HG03354 (cell line): ENCODE measurements around the gene MAD2L1.

Experiments
- ATAC-seq: cut with Tn5 transposase; IDR thresholded peaks from one replicate; pipeline ENCODE4 v1.9.1; 2021; ENCODE audit warnings: mild to moderate bottlenecking; ENCODE audit not compliant: unreplicated experiment, poor library complexity, severe bottlenecking

Gene MAD2L1

GRCh38 chr4:120062663-120063195 is 3.9 kb downstream of the MAD2L1 start:
- no peak for ATAC-seq

- no peak for ATAC-seq
Measured at GRCh38 chr4:120059036-120059435, 7.6 kb downstream of the MAD2L1 start.

GRCh38 chr4:120057416-120057815 is 9.2 kb downstream of the MAD2L1 start:
- ATAC-seq: no peak

DNA sequence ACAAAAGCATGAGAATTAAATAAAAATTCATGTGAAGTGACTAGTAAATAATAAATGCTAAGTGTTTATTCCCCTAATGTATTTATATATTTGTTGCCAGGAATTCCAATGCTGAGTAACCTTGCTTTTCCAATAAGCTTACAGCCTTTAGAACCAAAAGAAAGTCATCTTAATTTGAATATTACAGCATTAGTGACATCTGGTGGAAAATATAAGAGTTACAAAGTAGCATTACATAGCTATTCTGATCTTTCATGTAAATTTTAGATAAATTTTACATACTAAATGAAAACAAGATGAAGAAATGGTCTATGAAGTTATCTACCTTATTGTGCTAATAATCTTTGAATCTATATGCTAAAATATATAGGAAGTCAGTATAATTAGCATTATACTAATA is 10.4 kb downstream of the MAD2L1 start:
- ATAC-seq: peak; percentile 41

DNA sequence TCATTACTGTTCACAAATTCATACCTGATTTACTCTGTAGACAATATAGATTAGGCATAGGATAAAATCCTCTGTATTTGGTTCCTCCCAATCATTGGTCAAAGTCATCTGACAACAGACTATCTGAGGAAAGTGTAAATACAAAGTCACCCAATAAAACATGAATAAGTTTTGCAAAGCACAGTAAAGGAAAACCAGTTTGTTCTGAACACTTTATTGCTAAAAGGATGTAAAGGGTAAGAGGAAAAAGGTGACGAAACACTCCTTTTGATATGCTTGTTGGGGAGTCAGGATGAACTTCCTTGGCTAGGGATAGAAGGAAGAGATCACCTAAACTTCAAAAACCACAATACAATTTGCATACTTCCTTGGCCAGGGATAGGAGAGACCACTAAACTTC is 10.9 kb downstream of the MAD2L1 start:
- no peak for ATAC-seq

GRCh38 chr4:120055162-120055561 is 11.5 kb downstream of the MAD2L1 start:
- ATAC-seq: no peak

- ATAC-seq: peak; percentile 69
Measured at GRCh38 chr4:120053911-120054310, 12.7 kb downstream of the MAD2L1 start.

DNA sequence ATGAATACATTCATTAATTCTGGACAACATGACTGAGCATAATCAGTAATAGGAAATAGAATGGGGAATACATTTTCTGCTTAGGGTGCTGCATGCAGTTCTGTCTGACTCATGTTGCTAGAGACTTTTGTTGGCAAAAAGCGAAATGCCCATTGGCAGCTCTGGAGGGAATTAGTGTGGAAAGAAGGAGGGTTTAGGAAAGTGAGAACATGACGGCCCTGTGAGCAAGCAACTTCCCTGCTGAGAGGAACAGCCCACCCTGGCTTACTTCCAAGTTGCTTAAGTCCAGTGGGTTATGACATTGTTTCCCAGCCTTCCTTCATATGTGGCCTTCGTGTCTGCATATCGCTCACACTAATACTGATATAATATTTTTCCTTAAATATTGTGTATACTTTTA is 13.8 kb downstream of the MAD2L1 start:
- ATAC-seq: no peak

DNA sequence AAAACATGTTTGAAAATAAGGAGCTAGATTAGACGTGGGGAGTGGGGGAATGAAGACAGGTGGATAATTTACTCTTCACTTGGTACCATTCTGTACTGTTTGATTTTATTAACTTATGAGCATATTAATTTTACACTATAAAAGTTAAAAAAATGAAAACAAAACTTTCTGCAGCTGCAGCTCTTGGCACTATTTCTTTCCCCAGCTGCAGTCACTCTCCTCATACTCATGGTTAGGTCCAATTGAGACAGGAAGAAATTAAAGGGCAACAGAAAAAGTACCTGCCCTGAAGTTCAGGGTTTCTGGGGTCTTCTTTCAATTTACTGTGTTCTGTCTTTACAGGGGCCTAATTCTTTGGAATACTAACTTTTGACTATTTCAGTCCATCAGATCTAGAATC is 15.4 kb downstream of the MAD2L1 start:
- ATAC-seq: no peak

GRCh38 chr4:120049732-120050494 is 16.7 kb downstream of the MAD2L1 start:
- peak; percentile 92 for ATAC-seq

- no peak for ATAC-seq
Measured at GRCh38 chr4:120043828-120044227, 22.8 kb downstream of the MAD2L1 start.

DNA sequence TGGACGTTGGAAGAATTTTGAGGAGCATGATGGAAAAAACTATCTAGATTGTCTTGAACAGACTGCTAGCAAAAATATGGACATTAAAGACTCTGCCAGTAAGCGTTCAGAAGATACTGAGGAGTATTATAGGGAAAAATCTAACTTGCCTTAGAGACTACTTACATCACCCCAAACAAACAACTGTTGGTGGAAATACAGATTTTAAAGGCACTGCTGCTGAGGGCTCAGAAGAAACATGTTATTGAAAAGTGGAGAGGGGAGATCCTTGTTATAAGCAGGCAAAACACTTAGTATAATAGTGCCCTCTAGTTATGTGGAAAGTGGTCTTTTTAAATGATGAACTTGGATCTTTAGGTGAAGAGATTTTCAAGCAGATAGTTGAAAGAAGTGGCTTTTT is 29.2 kb downstream of the MAD2L1 start:
- no peak for ATAC-seq

DNA sequence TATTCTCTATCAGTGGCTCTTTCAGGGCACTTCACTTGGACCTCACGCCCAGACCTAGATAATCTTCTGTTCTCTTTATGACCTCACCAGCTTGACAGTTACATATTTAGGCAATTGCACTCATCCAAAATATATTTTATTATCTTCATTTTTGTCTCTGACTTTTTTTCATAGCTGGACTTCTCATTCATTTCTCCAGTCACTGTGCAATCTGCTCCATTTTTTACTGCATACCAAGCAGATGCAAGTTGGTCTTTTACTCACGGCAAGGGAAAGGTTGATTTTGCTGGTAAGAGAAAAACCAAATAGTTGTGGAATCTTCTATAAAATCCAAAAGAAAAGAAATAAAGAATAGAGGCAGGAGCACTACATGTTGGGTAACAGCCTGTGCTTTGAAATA is 31.7 kb downstream of the MAD2L1 start:
- no peak for ATAC-seq

DNA sequence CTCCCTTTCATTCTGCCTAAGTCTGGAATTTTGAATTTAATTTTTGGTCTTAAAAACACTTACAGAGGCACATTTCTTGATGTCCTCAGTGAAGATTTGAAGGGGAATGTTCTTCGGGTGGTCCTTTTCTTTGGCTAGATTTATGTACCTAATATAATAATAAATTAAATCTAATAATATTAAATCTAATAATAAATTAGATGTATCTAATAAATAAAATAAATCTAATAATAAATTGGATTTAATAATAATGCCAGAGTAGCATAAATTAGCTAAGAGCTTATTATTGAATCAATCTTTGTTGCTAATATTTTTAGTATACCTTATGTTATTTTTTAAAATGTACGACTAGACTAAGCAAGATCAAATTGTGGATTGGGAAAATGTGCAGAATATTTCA is 39.8 kb downstream of the MAD2L1 start:
- no peak for ATAC-seq

DNA sequence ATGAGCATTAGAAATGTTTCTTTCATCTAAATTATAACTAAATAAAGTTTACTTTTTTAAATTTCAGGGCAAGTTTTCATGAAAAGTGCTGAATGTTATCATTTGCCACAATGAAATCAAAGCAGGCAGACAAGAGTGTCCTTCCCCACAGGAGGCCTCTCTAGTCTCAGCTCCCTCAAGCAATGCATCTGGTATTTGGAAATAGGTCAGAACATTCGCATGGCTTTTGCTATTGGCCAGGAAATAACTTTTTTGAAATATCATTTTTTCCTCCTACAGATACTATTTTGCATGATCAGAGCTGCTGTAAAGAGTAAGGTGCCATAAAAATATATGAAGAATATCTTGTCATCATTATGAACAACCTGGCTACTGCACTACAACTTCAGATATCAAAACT is 41.1 kb downstream of the MAD2L1 start:
- no peak for ATAC-seq

DNA sequence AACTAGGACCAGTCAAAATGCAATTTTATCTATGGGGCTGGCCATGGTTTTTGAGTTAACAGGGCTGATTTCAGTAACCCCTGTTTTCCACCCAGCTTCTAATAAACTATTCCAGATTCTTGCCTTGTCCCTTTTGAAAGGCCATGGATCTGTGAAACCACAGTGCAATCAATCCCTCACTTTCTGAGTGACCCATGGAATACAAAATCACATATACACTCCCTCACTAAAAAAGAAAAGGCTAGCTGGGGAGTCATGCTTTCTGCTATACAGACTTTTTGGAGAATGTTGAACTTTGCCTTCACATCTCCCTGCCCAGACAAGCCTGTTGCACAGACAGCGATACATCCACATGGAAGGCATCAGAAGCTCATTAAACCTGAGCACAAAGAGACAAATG is 47.9 kb downstream of the MAD2L1 start:
- no peak for ATAC-seq

DNA sequence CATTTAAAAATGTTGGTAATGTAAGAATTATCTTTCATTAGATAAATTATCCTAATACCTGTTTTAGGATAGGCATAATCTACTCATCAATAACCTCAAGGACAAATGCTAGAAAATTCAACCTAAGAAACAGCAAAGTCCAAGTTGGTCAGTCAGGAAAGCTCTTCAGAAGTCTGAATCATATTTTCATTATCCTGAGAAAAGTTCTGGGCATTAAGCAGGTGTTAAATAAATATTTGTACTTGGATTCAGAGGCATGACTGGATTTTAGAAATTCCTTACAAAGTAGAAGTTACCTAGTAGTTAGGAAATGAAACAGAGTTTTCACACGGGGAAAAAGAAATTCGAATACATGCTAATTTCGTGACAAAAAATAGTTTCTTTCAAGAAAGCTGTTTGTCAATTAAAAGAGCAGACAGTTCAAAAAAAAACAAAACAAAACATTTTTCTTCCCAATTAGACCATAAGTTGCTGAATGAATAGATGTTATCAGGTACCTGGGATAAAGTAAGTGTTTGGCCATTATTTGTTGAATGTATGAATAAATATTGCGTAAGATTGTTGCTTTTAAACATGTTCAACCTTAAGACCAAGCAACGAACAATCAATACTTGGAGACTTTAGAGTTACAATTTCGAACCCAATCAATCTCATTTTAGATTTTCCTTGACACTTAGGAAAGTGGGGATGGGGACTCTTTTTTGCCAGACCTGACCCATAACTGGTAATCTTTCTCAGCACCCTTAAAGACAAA is 48.5 kb downstream of the MAD2L1 start:
- no peak for ATAC-seq

DNA sequence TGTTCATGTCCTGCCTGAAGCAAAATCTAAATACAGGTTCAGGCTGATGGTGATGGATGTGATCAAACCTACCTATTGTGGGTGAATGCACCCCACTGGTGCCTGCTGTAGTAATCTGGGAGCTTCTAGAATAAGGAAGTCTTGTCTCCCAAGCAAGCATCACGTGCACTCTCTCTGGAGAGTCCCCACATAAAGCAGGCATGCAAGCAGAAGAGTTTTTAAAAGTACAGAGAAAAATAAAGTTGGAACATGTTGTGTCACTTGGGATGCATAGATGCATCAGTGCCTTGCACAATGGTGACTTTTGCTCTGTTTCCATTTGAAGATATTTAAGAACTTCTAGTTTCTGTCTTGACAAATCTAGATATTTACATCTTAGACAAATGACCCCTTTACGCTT is 54.9 kb downstream of the MAD2L1 start:
- ATAC-seq: no peak

DNA sequence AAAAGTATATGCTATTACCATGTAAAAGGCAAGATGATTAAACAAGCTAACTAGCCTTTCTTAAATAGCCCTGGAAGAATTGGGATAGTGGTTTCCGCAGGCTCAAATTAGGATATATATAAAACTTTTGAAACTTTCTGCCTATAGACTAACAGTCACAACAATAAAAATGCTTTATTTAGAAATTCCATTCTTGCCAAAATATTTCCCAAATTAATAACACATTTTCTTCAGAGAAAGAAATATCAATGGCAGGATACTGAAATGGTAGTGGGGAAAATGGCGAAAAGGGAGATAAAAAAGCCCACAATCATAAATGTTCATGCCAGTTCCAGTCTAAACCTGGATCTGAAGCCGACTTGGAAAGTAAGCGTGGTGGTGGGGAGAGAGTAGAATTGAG is 56.0 kb downstream of the MAD2L1 start:
- no peak for ATAC-seq

GRCh38 chr4:120009731-120010130 is 56.9 kb downstream of the MAD2L1 start:
- ATAC-seq: no peak

GRCh38 chr4:120008957-120009356 is 57.7 kb downstream of the MAD2L1 start:
- ATAC-seq: no peak
